ENCODE measurements around the gene PLPP3. TPM values are rescaled to one million over a fixed set of nuclear protein-coding genes. Genes with fewer than 3 reads are reported as not detected.

Gene PLPP3
- total RNA-seq, 1 donor from 2014 or later: 4.6 TPM

- no peak for TF ChIP-seq CTCF (IDR thresholded peaks at IDR 0.05)
- ChIA-PET CTCF (interaction anchor here (0.9 to 1.6 kb wide), 5 partner anchors 12 to 1182 kb away, joined by 3 to 4 read pairs (median 3); no protein-coding TSS in a partner anchor), POLR2A (interaction anchor here (0.8 kb wide), 1 partner anchor 57 kb away, joined by 3 read pairs; no protein-coding TSS in a partner anchor)
- DNase-seq (no peak), ATAC-seq (ENCODE audit: low read depth) (no peak)
- Mint-ChIP-seq H3K9me3 (no peaks in the 10 kb centered on the region), H3K36me3 (ENCODE audit: low read depth) (no peaks in the 10 kb centered on the region), H3K27ac (no peak overlapping the region), H3K4me3 (no peak overlapping the region), H3K4me1 (peaks cover 50% of the 10 kb centered on the region), H3K27me3 (no peaks in the 10 kb centered on the region)
- intact Hi-C loops (cut with micrococcal nuclease): loop anchor here (5.0 kb wide), 1 partner anchor 33 kb away; no protein-coding TSS in a partner anchor
These were observed 109.6 kb downstream of the PLPP3 start for GRCh38 chr1:56469640-56470371.

- no peak for TF ChIP-seq CTCF (IDR thresholded peaks at IDR 0.05)
- H3K4me1 Mint-ChIP-seq: peaks cover 46% of the 10 kb centered on the region
These were observed 110.8 kb downstream of the PLPP3 start for GRCh38 chr1:56468518-56468917.

DNA sequence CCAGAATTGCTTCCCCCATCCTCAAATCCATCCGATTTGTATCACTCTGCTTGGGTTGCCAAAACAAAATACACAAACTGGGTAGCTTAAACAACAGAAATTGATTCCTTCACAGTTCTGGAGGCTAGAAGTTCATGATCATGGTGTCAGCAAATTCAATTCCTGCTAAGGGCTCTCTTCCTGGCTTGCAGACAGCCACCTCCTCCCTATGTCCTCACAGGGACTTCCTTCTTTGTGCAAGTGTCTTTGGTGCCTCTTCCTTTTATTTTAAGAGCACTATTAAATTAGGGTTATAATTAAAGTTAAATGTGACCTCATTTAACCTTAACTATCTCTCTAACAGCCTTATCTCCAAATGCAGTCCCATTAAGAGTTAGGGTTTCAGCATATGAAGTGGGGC is 112.8 kb downstream of the PLPP3 start:
- H3K4me1 Mint-ChIP-seq: peaks cover 32% of the 10 kb centered on the region
- ChIA-PET POLR2A (no interaction called here), CTCF (interaction anchor here (0.6 kb wide), 1 partner anchor 1323 kb away, joined by 3 read pairs; no protein-coding TSS in a partner anchor)
- no peaks in the 10 kb centered on the region for H3K27me3 Mint-ChIP-seq
- no peak for DNase-seq
- H3K9me3 Mint-ChIP-seq: no peaks in the 10 kb centered on the region
- intact Hi-C loops (cut with micrococcal nuclease): no loop called here
- H3K4me3 Mint-ChIP-seq: no peak overlapping the region
- no peak for ATAC-seq (ENCODE audit: low read depth)
- no peak overlapping the region for H3K27ac Mint-ChIP-seq
- TF ChIP-seq CTCF (IDR thresholded peaks at IDR 0.05): no peak
- H3K36me3 Mint-ChIP-seq (ENCODE audit: low read depth): no peaks in the 10 kb centered on the region

More at GRCh38 chr1:56468518-56468917, 110.8 kb downstream of the PLPP3 start:
- no peak for ATAC-seq (ENCODE audit: low read depth)
- intact Hi-C loops (cut with micrococcal nuclease): no loop called here
- POLR2A ChIA-PET: no interaction called here
- CTCF ChIA-PET: interaction anchor here (1.6 kb wide), 1 partner anchor 11 kb away, joined by 3 read pairs; no protein-coding TSS in a partner anchor
- Mint-ChIP-seq H3K27ac (no peak overlapping the region), H3K36me3 (ENCODE audit: low read depth) (no peaks in the 10 kb centered on the region), H3K27me3 (no peaks in the 10 kb centered on the region), H3K9me3 (no peaks in the 10 kb centered on the region), H3K4me3 (no peak overlapping the region)
- DNase-seq: no peak

DNA sequence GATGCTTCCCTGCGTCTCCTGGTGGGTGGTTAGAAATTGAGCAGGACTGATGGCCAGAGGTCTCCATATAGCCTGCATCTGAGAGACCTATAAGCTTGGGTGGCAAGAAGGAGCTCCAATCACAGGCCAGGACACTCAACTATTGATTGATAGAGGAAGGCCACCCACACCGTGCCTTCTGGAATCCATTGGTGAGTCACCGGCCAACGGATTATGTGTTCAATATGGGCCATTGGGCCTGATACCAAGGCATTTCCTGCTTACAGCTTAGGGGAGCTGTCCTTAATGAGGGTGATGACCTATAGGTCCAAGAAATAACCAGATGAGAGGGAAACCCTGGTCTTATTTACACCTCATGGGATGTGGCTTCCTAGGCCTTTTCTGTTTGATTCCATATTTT is 115.1 kb downstream of the PLPP3 start:
- Mint-ChIP-seq H3K27me3 (no peaks in the 10 kb centered on the region), H3K4me3 (no peak overlapping the region), H3K36me3 (ENCODE audit: low read depth) (no peaks in the 10 kb centered on the region), H3K27ac (no peak overlapping the region), H3K4me1 (peaks cover 10% of the 10 kb centered on the region), H3K9me3 (no peaks in the 10 kb centered on the region)
- DNase-seq (no peak), ATAC-seq (ENCODE audit: low read depth) (no peak)
- no peak for TF ChIP-seq CTCF (IDR thresholded peaks at IDR 0.05)
- intact Hi-C loops (cut with micrococcal nuclease): no loop called here
- ChIA-PET POLR2A (no interaction called here), CTCF (no interaction called here)

DNA sequence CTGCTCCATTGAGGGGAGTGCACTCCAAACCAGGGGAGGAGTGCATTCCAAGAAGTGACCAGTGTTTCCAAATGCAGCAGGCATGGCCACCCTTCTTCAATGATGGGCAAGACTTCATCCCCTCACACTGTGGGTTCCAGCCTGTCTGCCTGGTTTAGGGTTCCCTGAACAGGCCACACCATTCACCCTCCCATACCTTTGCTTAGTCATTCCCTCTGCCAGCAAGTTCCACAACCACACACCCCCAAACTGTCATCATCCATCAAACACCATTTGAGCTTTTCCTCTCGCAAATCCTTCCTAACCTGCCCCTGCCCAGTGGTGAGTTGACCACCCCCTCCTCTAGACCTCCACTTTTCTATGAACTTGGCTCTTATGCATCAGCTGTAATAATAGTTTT is 116.0 kb downstream of the PLPP3 start:
- ChIA-PET CTCF (no interaction called here), POLR2A (no interaction called here)
- Mint-ChIP-seq H3K4me3 (no peak overlapping the region), H3K27me3 (no peaks in the 10 kb centered on the region), H3K9me3 (no peaks in the 10 kb centered on the region), H3K4me1 (peaks cover 5% of the 10 kb centered on the region), H3K36me3 (ENCODE audit: low read depth) (no peaks in the 10 kb centered on the region), H3K27ac (no peak overlapping the region)
- no peak for TF ChIP-seq CTCF (IDR thresholded peaks at IDR 0.05)
- ATAC-seq (ENCODE audit: low read depth): no peak
- no peak for DNase-seq
- intact Hi-C loops (cut with micrococcal nuclease): no loop called here

All from activated B cell treated with CpG ODN at 0.5 μM for 24 hours (primary cell).